GM12892 (cell line): ENCODE results near the gene SPPL2B.

ENCODE experiments used
- POLR2A ChIP-seq: IDR thresholded peaks from 2 replicates; pipeline ENCODE4 v1.6.1; 2011; ENCODE audit warnings: low read depth, low read length, control low read depth
- POLR2AphosphoS5 ChIP-seq: IDR thresholded peaks from 2 replicates; pipeline ENCODE4 v1.6.1; 2011; ENCODE audit warnings: low read depth, low read length, control low read depth
- TAF1 ChIP-seq: IDR thresholded peaks from 2 replicates; pipeline ENCODE4 v1.6.1; 2011; ENCODE audit warnings: low read depth, mild to moderate bottlenecking, control low read depth, low read length, borderline replicate concordance

DNA sequence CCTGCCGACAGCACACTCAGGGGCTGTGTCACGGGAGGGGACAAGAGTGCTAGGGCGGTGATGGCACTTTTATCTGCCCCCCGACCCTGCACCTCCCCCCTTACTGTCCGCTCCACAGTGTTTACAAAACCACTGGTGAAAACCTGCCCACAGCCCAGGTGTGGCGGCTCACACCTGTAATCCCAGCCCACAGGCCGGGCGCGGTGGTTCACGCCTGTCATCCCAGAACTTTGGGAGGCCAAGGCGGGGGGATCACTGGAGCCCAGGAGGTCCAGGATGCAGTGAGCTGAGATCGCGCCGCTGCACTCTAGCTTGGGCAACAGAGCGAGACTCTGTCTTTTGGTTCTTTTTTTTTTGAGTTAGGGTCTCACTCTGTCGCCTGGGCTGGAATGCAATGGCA lies 32.3 kb upstream of the SPPL2B start:
- TF ChIP-seq TAF1: no peak
- no peak for TF ChIP-seq POLR2A
- no peak for TF ChIP-seq POLR2AphosphoS5
